ENCODE results near the gene TTC38. TPM values are rescaled to one million over a fixed set of nuclear protein-coding genes. Genes with fewer than 3 reads are reported as not detected.
"Not testable (repeated sequence)": the region's sequence is repeated elsewhere in the genome, so short reads cannot be mapped to it uniquely, and the experiment has no call there.

Gene TTC38
- total RNA-seq, 1 donor from 2014 or later = 60.7 TPM

DNA sequence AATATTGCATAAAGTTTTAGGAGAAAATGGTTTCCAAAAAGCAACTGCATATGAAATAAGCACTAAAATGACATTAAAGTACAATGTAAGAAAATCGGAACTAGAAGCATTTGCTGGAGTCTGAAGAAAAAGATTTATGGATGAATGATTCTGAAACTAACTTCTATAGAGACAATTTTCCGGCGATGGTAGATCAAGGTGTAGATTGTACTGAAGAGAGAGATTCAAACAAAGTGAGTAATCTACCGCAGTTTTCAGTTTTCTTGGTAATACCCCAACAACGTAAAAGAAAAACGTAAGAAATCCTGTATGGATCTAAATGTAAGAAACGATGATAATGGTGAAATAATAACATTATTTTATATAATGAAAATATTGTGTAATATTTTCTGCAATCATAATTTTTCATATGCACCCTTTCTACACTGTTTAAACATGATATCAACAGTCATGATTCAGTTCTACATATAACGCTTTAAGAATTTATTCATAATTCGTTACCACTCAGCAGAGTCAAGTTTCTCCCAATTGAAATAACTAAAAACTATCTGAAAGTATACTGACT is 15.9 kb upstream of the TTC38 start:
- DNase-seq (ENCODE audit: low read depth) = no peak
- H3K4me3 ChIP-seq (ENCODE audit: low read depth, low read length) = no peak overlapping the region
- TF ChIP-seq, protein P1, sequence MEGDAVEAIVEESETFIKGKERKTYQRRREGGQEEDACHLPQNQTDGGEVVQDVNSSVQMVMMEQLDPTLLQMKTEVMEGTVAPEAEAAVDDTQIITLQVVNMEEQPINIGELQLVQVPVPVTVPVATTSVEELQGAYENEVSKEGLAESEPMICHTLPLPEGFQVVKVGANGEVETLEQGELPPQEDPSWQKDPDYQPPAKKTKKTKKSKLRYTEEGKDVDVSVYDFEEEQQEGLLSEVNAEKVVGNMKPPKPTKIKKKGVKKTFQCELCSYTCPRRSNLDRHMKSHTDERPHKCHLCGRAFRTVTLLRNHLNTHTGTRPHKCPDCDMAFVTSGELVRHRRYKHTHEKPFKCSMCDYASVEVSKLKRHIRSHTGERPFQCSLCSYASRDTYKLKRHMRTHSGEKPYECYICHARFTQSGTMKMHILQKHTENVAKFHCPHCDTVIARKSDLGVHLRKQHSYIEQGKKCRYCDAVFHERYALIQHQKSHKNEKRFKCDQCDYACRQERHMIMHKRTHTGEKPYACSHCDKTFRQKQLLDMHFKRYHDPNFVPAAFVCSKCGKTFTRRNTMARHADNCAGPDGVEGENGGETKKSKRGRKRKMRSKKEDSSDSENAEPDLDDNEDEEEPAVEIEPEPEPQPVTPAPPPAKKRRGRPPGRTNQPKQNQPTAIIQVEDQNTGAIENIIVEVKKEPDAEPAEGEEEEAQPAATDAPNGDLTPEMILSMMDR (conservative IDR thresholded peaks at IDR 0.05; ENCODE audit: low read depth, low read length) = no peak

DNA sequence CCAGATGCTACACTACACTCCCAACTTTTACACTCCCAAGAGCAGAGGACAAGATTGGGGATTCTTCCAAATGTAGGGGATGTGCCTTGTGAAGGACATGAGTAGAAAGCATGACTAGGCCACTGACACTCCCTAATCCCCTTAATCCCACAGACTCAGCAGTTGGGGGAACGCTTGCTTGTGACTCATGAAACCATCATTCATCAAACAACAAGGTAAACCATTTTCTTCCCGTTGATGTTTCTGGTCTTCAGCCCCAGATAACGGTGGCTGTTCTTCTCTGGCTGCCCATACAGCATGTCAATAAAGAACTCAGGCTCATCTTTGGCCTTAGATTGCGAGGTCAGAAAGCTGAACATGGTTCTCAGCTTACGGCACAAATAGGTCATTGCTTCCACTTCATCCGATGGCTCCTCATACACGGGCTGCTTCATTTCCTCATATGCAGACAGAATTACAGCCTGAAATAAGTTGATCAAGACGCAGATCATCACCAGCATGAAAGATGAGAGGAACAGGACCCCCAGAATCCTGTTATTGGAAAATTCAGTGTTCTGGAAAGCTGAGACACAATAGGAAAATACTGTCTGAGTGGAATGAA is 11.3 kb upstream of the TTC38 start:
- TF ChIP-seq, protein P1 (conservative IDR thresholded peaks at IDR 0.05; ENCODE audit: low read depth, low read length) = no peak
- no peak overlapping the region for H3K4me3 ChIP-seq (ENCODE audit: low read depth, low read length)
- DNase-seq (ENCODE audit: low read depth) = no peak

DNA sequence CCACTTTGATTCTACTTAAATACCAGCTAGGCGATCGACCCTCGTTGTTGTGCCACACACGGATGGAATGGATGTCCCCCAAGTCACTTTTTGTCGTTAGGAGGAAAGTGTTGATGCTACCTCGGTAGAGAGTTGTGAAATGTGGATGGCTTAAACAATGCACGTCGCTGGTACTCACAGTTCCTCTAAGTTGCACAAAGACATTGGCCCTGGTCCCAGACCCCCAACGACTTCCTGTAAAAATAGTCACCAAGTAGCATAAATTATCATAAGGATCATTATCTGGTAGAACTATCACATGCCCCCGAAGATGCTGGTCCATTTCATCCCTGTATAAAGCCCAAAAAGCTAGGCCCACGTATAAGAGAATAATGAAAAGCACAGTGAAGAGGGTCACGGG is 8.4 kb upstream of the TTC38 start:
- TF ChIP-seq, protein P1 (conservative IDR thresholded peaks at IDR 0.05; ENCODE audit: low read depth, low read length) = no peak
- no peak overlapping the region for H3K4me3 ChIP-seq (ENCODE audit: low read depth, low read length)
- no peak for DNase-seq (ENCODE audit: low read depth)

DNA sequence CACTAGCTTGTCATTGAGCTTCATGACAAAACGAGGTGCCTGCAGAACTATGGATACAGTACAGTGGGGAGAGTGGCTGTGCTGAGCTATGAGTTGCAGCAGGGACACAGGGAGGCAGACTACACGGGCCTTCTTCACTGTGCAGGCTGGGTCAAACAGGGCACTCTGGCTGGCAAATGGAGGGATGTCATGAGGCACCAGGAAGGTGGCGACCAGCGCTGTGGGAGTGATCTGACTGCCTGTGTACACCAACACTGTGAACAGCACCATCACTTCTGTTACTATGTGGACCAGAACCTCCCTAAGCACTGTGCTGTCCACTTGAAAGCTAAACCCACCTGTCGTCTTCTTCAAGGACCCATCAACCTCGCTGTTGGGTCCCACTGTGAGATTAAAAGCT is 7.8 kb upstream of the TTC38 start:
- TF ChIP-seq, protein P1 (conservative IDR thresholded peaks at IDR 0.05; ENCODE audit: low read depth, low read length) = no peak
- DNase-seq (ENCODE audit: low read depth) = no peak

DNA sequence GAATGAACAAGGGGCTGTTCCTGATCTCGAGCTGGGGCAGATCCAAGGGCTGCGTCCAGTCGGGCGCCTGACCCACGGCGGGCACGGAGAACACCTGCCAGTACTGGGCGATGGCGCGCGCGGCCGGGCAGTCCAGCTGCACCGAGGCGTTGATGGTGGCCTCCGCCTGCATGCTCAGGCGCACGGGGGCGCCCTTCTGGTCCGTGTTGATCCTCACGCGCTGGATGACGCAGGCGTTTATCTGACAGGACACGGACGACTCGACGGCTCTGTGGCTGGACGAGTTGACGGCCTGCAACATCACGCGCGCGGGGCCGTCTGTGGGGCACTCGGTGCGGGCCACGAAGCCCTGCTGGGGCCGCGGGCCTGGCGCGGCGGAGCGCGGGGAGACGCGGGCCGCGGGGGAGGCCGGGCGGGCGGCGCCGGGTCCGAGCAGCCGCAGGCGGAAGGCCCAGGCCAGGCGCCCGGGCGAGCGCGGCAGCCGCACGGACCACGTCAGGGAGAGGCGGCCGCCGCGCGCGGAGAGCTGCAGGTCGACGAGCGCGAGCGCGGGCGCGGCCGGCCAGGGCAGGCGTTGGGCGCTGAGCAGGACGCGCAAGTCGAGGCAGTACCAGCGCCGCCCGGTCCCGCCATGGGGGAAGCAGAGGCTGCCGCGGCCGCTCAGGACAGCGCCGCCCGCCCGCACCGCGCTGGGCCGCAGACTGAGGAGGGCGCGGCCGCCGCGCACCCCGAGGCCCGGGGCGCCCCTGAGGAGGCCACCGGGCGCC is 5.2 kb upstream of the TTC38 start:
- DNase-seq (ENCODE audit: low read depth) = no peak
- no peak overlapping the region for H3K4me3 ChIP-seq (ENCODE audit: low read depth, low read length)
- TF ChIP-seq, protein P1 (conservative IDR thresholded peaks at IDR 0.05; ENCODE audit: low read depth, low read length) = peak; percentile 9

More for the DNA sequence above, 7.8 kb upstream of the TTC38 start:
- no peak overlapping the region for H3K4me3 ChIP-seq (ENCODE audit: low read depth, low read length)

DNA sequence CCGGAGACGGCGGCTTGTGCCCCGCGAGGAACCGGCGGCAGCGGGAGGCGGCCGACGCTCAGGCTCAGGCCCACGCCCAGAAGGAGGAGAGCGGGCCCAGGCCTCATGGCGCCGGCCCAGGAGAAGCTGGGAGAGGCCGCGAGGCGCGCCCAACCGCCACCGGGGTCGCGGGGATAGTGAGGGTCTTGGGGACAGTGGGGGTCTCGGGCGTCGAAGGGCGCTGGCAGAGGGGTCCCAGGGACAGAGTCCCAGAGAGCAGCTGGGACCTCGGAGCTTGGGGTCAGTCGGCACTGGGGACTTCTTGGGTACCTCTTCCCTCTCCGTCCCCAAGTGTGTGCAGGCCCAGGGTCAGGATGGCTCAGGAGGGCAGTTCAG is 4.6 kb upstream of the TTC38 start, which contains the start of gene PKDREJ:
TSS of gene PKDREJ (minus strand) at position 128 of the 375 bp plus-strand sequence. CDS start at position 107, 21 bp downstream.
- no peak for DNase-seq (ENCODE audit: low read depth)
- TF ChIP-seq, protein P1 (conservative IDR thresholded peaks at IDR 0.05; ENCODE audit: low read depth, low read length) = no peak
- H3K4me3 ChIP-seq (ENCODE audit: low read depth, low read length) = no peak within 1 kb of the TSS

DNA sequence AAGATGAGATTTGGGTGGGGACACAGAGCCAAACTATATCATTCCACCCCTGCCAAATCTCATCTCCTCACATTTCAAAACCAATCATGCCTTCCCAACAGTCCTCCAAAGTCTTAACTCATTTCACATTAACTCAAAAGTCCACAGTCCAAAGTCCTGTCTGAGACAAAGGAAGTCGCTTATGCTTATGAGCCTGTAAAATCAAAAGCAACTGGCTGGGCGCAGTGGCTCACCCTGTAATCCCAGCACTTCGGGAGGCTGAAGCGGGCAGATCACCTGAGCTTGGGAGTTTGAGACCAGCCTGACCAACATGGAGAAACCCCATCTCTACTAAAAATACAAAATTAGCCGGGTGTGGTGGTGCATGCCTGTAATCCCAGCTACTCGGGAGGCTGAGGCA is 3.3 kb upstream of the TTC38 start:
- H3K4me3 ChIP-seq (ENCODE audit: low read depth, low read length); DNase-seq (ENCODE audit: low read depth): not testable (repeated sequence)

DNA sequence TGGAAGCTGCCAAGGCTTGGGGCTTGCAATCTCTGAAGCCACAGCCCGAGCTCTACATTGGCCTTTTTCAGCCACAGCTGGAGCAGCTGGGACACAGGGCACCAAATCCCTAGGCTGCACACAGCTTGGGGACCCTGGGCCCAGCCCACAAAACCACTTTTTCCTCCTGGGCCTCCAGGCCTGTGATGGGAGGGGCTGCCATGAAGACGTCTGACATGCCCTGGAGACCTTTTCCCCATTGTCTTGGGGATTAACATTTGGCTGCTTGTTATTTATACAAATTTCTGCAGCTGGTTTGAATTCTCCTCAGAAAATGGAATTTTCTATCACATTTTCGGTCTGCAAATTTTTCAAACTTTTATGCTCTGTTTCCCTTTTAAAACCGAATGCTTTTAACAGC is 2.2 kb upstream of the TTC38 start:
- DNase-seq (ENCODE audit: low read depth); H3K4me3 ChIP-seq (ENCODE audit: low read depth, low read length): not testable (repeated sequence)

Data from epithelial cell of proximal tubule (primary cell).